Panc1 (cell line): Measurements from ENCODE around the gene CFAP53. TPM values are rescaled to one million over a fixed set of nuclear protein-coding genes. Genes with fewer than 3 reads are reported as not detected.
"Not testable (repeated sequence)": the region's sequence is repeated elsewhere in the genome, so short reads cannot be mapped to it uniquely, and the experiment has no call there.

Experiments used
- ATAC-seq: fragments of 200-7000 bp; cut with Tn5 transposase; 2 replicates; pipeline ENCODE4 v1.9.1; 2020; ENCODE audit warnings: mild to moderate bottlenecking, moderate library complexity
- BruUV-seq: library from RNA; stranded (reverse); fragments of 400-500 nt; replicated peaks from 2 replicates; lab custom pipeline; 2021; lab: Mats Ljungman, UMichigan
- CTCF ChIA-PET: fragments of 300-600 bp; sonication (Branson Sonifier 250); formaldehyde crosslinking; loops from one replicate; lab custom pipeline; 2022; ENCODE audit warnings: antibody characterized with exemption; lab: Charles Lee
- POLR2A ChIA-PET: fragments of 300-600 bp; sonication (Branson Sonifier 250); formaldehyde crosslinking; loops from one replicate; lab custom pipeline; 2022; ENCODE audit warnings: antibody characterized with exemption; lab: Charles Lee
- DNase-seq: peaks from one replicate; pipeline ENCODE4 v3.0.0-alpha.2; 2010; ENCODE audit warnings: low read depth, low spot score
- H3K27ac ChIP-seq: 2 replicates; pipeline ENCODE4 v1.5.1; 2011; ENCODE audit warnings: mild to moderate bottlenecking, low read length, inconsistent platforms
- H3K27me3 ChIP-seq: fragments of 200-500 bp; sonication (Bioruptor generic); 2 replicates; pipeline ENCODE4 v1.6.0; 2014; ENCODE audit warnings: low read length, inconsistent platforms; ENCODE audit not compliant: control insufficient read depth, insufficient read depth
- H3K36me3 ChIP-seq: fragments of 200-500 bp; sonication (Bioruptor generic); 2 replicates; pipeline ENCODE4 v1.5.1; 2014; ENCODE audit warnings: inconsistent platforms, mild to moderate bottlenecking, low read length, moderate library complexity; ENCODE audit not compliant: control insufficient read depth, insufficient read depth
- H3K4me1 ChIP-seq: 2 replicates; pipeline ENCODE4 v1.5.1; 2011; ENCODE audit warnings: inconsistent platforms, mild to moderate bottlenecking, low read length, moderate library complexity; ENCODE audit not compliant: control insufficient read depth, insufficient read depth
- H3K4me3 ChIP-seq, 2 experiments: 2 replicates each; pipeline ENCODE4 v1.5.1; 2011 to 2012; ENCODE audit warnings: low read depth in 2 of 2, low read length in 2 of 2, mild to moderate bottlenecking in 2 of 2, inconsistent platforms in 1 of 2, moderate library complexity in 1 of 2
- H3K9me3 ChIP-seq: fragments of 200-500 bp; sonication (Bioruptor generic); 2 replicates; pipeline ENCODE4 v1.5.1; 2014; ENCODE audit warnings: low read depth, mild to moderate bottlenecking, inconsistent platforms, low read length, moderate library complexity; ENCODE audit not compliant: control insufficient read depth, insufficient read depth
- POLR2AphosphoS5 ChIP-seq: IDR thresholded peaks from 2 replicates; pipeline ENCODE4 v1.6.1; 2012; ENCODE audit warnings: mild to moderate bottlenecking, low read depth, low read length, moderate library complexity
- SIN3A ChIP-seq: IDR thresholded peaks from 2 replicates; pipeline ENCODE4 v1.6.1; 2012; ENCODE audit warnings: low read depth, mild to moderate bottlenecking, low read length, moderate library complexity, borderline replicate concordance; ENCODE audit not compliant: insufficient read depth
- TCF7L2 ChIP-seq: IDR thresholded peaks from 2 replicates; pipeline ENCODE4 v1.6.1; 2011; ENCODE audit warnings: mild to moderate bottlenecking, low read depth, low read length, inconsistent platforms
- in situ Hi-C: cut with HindIII; loops from 2 replicates; pipeline ENCODE4 v1.10.0; 2016; ENCODE audit warnings: low sequenced_read_pairs, low pct_unique_long_range_greater_than_20kb
- intact Hi-C: fragments of 100-400 bp; cut with micrococcal nuclease; formaldehyde crosslinking; loops from one replicate; pipeline ENCODE4 v1.10.0; 2022; ENCODE audit not compliant: unreplicated experiment
- total RNA-seq: library from RNA; stranded (reverse); gene quantifications from one replicate; pipeline ENCODE4 v1.2.1, GENCODE V29; 2021; ENCODE audit not compliant: unreplicated experiment
- TF ChIP-seq, protein P1 (sequence below), 2 experiments: IDR thresholded peaks; 2 replicates each; pipeline ENCODE4 v1.6.1; 2011 to 2012; ENCODE audit warnings: low read depth in 2 of 2, control low read depth in 1 of 2, low read length in 1 of 2, mild to moderate bottlenecking in 1 of 2, moderate library complexity in 1 of 2; ENCODE audit not compliant: insufficient read depth in 1 of 2
- TF ChIP-seq, protein P2 (sequence below): fragments of 450-650 bp; IDR thresholded peaks from 2 replicates; pipeline ENCODE4 v1.5.1; 2017; ENCODE audit warnings: mild to moderate bottlenecking

Gene CFAP53
- total RNA-seq, 1 experiment from 2014 or later, result 0.23 TPM

DNA sequence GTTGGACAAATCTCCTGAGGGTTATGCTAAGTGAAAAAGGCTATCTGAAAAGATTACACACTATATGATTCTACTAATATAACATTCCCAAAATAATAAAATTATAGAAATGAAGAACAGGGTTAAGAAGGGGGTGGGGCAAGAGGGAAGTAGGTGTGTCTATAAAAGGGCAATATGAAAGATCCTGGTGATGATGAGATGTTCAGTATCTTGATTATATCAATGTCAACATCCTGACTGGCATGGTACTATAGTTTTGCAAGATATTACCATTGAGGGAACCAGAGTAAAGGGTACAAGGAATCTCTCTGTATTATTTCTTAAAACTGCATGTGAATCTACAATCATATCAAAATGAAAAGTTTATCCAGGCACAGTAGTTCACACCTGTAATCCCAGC, 16.7 kb downstream of the CFAP53 start:
- H3K4me3 ChIP-seq, result no peak overlapping the region
- no peak for DNase-seq
- no peak for ATAC-seq
- H3K27ac ChIP-seq, result no peak overlapping the region
- in situ Hi-C loops (no loop called here), intact Hi-C loops (no loop called here)
- TF ChIP-seq SIN3A (no peak), TCF7L2 (no peak), POLR2AphosphoS5 (no peak)
- TF ChIP-seq, protein P1, sequence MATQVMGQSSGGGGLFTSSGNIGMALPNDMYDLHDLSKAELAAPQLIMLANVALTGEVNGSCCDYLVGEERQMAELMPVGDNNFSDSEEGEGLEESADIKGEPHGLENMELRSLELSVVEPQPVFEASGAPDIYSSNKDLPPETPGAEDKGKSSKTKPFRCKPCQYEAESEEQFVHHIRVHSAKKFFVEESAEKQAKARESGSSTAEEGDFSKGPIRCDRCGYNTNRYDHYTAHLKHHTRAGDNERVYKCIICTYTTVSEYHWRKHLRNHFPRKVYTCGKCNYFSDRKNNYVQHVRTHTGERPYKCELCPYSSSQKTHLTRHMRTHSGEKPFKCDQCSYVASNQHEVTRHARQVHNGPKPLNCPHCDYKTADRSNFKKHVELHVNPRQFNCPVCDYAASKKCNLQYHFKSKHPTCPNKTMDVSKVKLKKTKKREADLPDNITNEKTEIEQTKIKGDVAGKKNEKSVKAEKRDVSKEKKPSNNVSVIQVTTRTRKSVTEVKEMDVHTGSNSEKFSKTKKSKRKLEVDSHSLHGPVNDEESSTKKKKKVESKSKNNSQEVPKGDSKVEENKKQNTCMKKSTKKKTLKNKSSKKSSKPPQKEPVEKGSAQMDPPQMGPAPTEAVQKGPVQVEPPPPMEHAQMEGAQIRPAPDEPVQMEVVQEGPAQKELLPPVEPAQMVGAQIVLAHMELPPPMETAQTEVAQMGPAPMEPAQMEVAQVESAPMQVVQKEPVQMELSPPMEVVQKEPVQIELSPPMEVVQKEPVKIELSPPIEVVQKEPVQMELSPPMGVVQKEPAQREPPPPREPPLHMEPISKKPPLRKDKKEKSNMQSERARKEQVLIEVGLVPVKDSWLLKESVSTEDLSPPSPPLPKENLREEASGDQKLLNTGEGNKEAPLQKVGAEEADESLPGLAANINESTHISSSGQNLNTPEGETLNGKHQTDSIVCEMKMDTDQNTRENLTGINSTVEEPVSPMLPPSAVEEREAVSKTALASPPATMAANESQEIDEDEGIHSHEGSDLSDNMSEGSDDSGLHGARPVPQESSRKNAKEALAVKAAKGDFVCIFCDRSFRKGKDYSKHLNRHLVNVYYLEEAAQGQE (IDR thresholded peaks at IDR 0.05; ENCODE audit: insufficient read depth in 1 of 2, low read depth in 2 of 2, low read length in 1 of 2), result no peak
- TF ChIP-seq, protein P2, sequence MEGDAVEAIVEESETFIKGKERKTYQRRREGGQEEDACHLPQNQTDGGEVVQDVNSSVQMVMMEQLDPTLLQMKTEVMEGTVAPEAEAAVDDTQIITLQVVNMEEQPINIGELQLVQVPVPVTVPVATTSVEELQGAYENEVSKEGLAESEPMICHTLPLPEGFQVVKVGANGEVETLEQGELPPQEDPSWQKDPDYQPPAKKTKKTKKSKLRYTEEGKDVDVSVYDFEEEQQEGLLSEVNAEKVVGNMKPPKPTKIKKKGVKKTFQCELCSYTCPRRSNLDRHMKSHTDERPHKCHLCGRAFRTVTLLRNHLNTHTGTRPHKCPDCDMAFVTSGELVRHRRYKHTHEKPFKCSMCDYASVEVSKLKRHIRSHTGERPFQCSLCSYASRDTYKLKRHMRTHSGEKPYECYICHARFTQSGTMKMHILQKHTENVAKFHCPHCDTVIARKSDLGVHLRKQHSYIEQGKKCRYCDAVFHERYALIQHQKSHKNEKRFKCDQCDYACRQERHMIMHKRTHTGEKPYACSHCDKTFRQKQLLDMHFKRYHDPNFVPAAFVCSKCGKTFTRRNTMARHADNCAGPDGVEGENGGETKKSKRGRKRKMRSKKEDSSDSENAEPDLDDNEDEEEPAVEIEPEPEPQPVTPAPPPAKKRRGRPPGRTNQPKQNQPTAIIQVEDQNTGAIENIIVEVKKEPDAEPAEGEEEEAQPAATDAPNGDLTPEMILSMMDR, result no peak
- ChIA-PET POLR2A (no interaction called here), CTCF (no interaction called here)
- H3K27me3 ChIP-seq, result no peaks in the 10 kb centered on the region
- H3K4me1 ChIP-seq, result no peaks in the 10 kb centered on the region
- no TSS peak for BruUV-seq
- H3K9me3 ChIP-seq, result no peaks in the 10 kb centered on the region
- no peaks in the 10 kb centered on the region for H3K36me3 ChIP-seq

DNA sequence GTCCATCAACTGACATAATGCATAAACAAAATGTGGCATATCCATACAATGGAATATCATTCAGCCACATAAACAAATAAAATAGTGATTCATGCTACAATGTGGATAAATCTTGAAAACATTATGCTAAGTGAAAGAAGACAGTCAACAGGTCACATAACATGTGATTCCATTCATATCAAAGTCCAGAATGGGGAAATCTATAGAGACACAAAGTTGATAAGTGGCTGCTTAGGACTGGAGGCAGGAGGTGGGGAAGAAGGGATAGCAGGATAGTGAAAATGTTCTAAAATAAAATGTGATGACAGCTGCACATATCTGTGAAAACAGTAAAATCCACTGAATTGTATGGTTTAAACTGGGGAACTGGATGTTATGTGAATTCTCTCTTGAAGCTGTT, 18.7 kb downstream of the CFAP53 start:
- in situ Hi-C loops, result no loop called here
- POLR2A ChIA-PET, result no interaction called here
- CTCF ChIA-PET, result no interaction called here

DNA sequence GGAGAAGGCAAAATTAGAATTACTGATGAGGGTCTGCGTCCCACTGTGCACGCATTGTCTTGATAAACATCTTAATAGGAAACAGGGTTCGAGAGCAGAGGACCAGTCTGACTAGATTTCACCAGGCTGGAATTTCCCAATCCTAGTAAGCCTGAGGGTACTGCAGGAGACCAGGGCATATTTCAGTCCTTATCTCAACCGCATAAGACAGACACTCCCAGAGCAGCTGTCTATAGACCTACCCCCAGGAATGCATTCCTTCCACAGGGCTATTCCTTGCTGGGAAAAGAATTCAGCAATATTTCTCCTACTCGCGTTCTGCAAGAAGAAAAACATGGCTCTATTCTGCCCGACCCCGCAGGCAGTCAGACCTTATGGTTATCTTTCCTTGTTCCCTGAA, 24.5 kb downstream of the CFAP53 start:
- H3K27me3 ChIP-seq, H3K36me3 ChIP-seq, H3K4me1 ChIP-seq, H3K4me3 ChIP-seq, BruUV-seq, POLR2A ChIA-PET, intact Hi-C loops, ATAC-seq, H3K27ac ChIP-seq, DNase-seq, H3K9me3 ChIP-seq, in situ Hi-C loops, CTCF ChIA-PET: not testable (repeated sequence)

More for the DNA sequence above, 18.7 kb downstream of the CFAP53 start:
- TF ChIP-seq TCF7L2, result no peak
- TF ChIP-seq POLR2AphosphoS5, result no peak
- no peak for TF ChIP-seq SIN3A
- TF ChIP-seq, protein P2, result no peak
- TF ChIP-seq, protein P1 (IDR thresholded peaks at IDR 0.05; ENCODE audit: insufficient read depth in 1 of 2, low read depth in 2 of 2, low read length in 1 of 2), result no peak
- Histone ChIP-seq H3K27me3 (no peaks in the 10 kb centered on the region), H3K27ac (no peak overlapping the region), H3K9me3 (no peaks in the 10 kb centered on the region), H3K4me1 (no peaks in the 10 kb centered on the region), H3K36me3 (no peaks in the 10 kb centered on the region), H3K4me3 (no peak overlapping the region)
- ATAC-seq (no peak), DNase-seq (no peak)
- intact Hi-C loops, result no loop called here
- BruUV-seq, result no TSS peak
